Thoracic aorta endothelial cell (primary cell): ENCODE measurements around the gene LRFN3. TPM values are rescaled to one million over a fixed set of nuclear protein-coding genes. Genes with fewer than 3 reads are reported as not detected.

Experiments
- small RNA-seq: library from RNA; depleted of rRNA; stranded (forward); fragments of <200 nt; gene quantifications from one replicate; pipeline ENCODE3, GENCODE V24; 2012
- total RNA-seq: library from RNA; depleted of rRNA; stranded (reverse); fragments of >200 nt; gene quantifications from 2 replicates; pipeline ENCODE4 v1.2.3, GENCODE V29; 2012

Gene LRFN3
- 4.4 and 6.1 TPM in 2 replicates for total RNA-seq

GRCh38 chr19:35935911-35936737, at the start of gene LRFN3:
LRFN3 (plus strand) TSS chr19:35936374; CDS start chr19:35939426, 3,052 bp downstream.

GRCh38 chr19:35901854-35902661, 34.1 kb upstream of the LRFN3 start, which contains the start of gene HCST:
HCST (plus strand) TSS chr19:35902529; CDS start chr19:35902594, 65 bp downstream.

GRCh38 chr19:35908010-35908441, 28.1 kb upstream of the LRFN3 start, which contains the start of gene TYROBP:
TYROBP (minus strand) TSS chr19:35908295; CDS start chr19:35908228, 67 bp downstream.

Small RNA genes lying within 50 kb of the gene (small RNA-seq; reads per million reads assigned to genes)
- gene AF038458.1 = not detected

Other genes with a start within 250 kb of the LRFN3 start
- gene ZBTB32, start 231.8 kb upstream of the LRFN3 start, total RNA-seq = not detected in 2 replicates
- 10.0 and 12.7 TPM in 2 replicates for gene KMT2B, start 218.4 kb upstream of the LRFN3 start, total RNA-seq
- gene IGFLR1, start 193.9 kb upstream of the LRFN3 start, total RNA-seq = 0.53 and 1.1 TPM in 2 replicates
- gene U2AF1L4, start 191.0 kb upstream of the LRFN3 start, total RNA-seq = 3.5 and 5.4 TPM in 2 replicates
- 15.8 and 22.6 TPM in 2 replicates for gene PSENEN, start 190.7 kb upstream of the LRFN3 start, total RNA-seq
- gene LIN37, start 187.8 kb upstream of the LRFN3 start, total RNA-seq = 8.5 and 9.6 TPM in 2 replicates
- 0.53 and 0.65 TPM in 2 replicates for gene HSPB6, start 179.3 kb upstream of the LRFN3 start, total RNA-seq
- gene PROSER3, start 178.2 kb upstream of the LRFN3 start, total RNA-seq = 9.2 and 10.3 TPM in 2 replicates
- 4.0 and 5.7 TPM in 2 replicates for gene ARHGAP33, start 160.8 kb upstream of the LRFN3 start, total RNA-seq
- gene PRODH2, start 123.5 kb upstream of the LRFN3 start, total RNA-seq = not detected in 2 replicates
- not detected in 2 replicates for gene NPHS1, start 83.9 kb upstream of the LRFN3 start, total RNA-seq
- not detected in 2 replicates for gene KIRREL2, start 79.5 kb upstream of the LRFN3 start, total RNA-seq
- 2.2 and 3.6 TPM in 2 replicates for gene APLP1, start 67.8 kb upstream of the LRFN3 start, total RNA-seq
- gene NFKBID, start 35.8 kb upstream of the LRFN3 start, total RNA-seq = 3.3 and 3.6 TPM in 2 replicates
- not detected in 2 replicates for gene HCST, start 33.8 kb upstream of the LRFN3 start, total RNA-seq
- not detected in 2 replicates for gene TYROBP, start 28.1 kb upstream of the LRFN3 start, total RNA-seq
- 11.1 and 12.2 TPM in 2 replicates for gene SDHAF1, start 58.8 kb downstream of the LRFN3 start, total RNA-seq
- gene SYNE4, start 72.4 kb downstream of the LRFN3 start, total RNA-seq = 0.13 and 0.14 TPM in 2 replicates
- 8.3 and 11.7 TPM in 2 replicates for gene ALKBH6, start 77.8 kb downstream of the LRFN3 start, total RNA-seq
- gene CLIP3, start 96.5 kb downstream of the LRFN3 start, total RNA-seq = 4.3 and 6.6 TPM in 2 replicates
- 0.80 and 1.1 TPM in 2 replicates for gene THAP8, start 117.9 kb downstream of the LRFN3 start, total RNA-seq
- gene WDR62, start 118.5 kb downstream of the LRFN3 start, total RNA-seq = 7.4 and 12.6 TPM in 2 replicates
- gene OVOL3, start 174.8 kb downstream of the LRFN3 start, total RNA-seq = not detected in 2 replicates
- 25.8 TPM in 2 replicates for gene POLR2I, start 178.5 kb downstream of the LRFN3 start, total RNA-seq
- gene TBCB, start 179.1 kb downstream of the LRFN3 start, total RNA-seq = 104 and 105 TPM in 2 replicates
- gene CAPNS1, start 203.7 kb downstream of the LRFN3 start, total RNA-seq = 241 and 313 TPM in 2 replicates
- gene COX7A1, start 216.1 kb downstream of the LRFN3 start, total RNA-seq = 2.4 and 4.5 TPM in 2 replicates